Smooth muscle cell (in vitro differentiated cells): ENCODE measurements around the gene TRAFD1. TPM values are rescaled to one million over a fixed set of nuclear protein-coding genes. Genes with fewer than 3 reads are reported as not detected.

Source experiments
- DNase-seq: peaks from one replicate; lab custom pipeline; 2025; ENCODE audit not compliant: unreplicated experiment; lab: John Stamatoyannopoulos, UW
- H2AFZ ChIP-seq: fragments of 200-600 bp; sonication (generic); 2 replicates; pipeline ENCODE4 v1.6.0; 2016; ENCODE audit warnings: antibody characterized with exemption, low read depth, mild to moderate bottlenecking
- H3F3A ChIP-seq: fragments of 200-600 bp; sonication (generic); 2 replicates; pipeline ENCODE4 v1.6.0; 2017; ENCODE audit warnings: antibody characterized with exemption, low read depth
- H3K27ac ChIP-seq: fragments of 200-600 bp; sonication (generic); 2 replicates; pipeline ENCODE4 v1.5.1; 2016; ENCODE audit warnings: low read depth, mild to moderate bottlenecking
- H3K27me3 ChIP-seq: fragments of 200-600 bp; sonication (generic); 2 replicates; pipeline ENCODE4 v1.6.1; 2016; ENCODE audit warnings: low read depth, mild to moderate bottlenecking
- H3K36me3 ChIP-seq: fragments of 200-600 bp; sonication (generic); 2 replicates; pipeline ENCODE4 v1.5.1; 2016; ENCODE audit warnings: low read depth
- H3K4me1 ChIP-seq: fragments of 200-600 bp; sonication (generic); 2 replicates; pipeline ENCODE4 v1.5.1; 2016; ENCODE audit warnings: low read depth
- H3K4me2 ChIP-seq: fragments of 200-600 bp; sonication (generic); 2 replicates; pipeline ENCODE4 v1.6.0; 2016; ENCODE audit warnings: mild to moderate bottlenecking
- H3K4me3 ChIP-seq: fragments of 200-600 bp; sonication (generic); 2 replicates; pipeline ENCODE4 v1.5.1; 2016; ENCODE audit warnings: mild to moderate bottlenecking
- H3K79me2 ChIP-seq: fragments of 200-600 bp; sonication (generic); 2 replicates; pipeline ENCODE4 v1.6.0; 2016; ENCODE audit warnings: low read depth, mild to moderate bottlenecking
- H3K9ac ChIP-seq: fragments of 200-600 bp; sonication (generic); 2 replicates; pipeline ENCODE4 v1.6.0; 2016; ENCODE audit warnings: low read depth
- H3K9me3 ChIP-seq: fragments of 200-600 bp; sonication (generic); replicated peaks from 2 replicates; pipeline ENCODE4 v1.5.1; 2016; ENCODE audit warnings: low read depth
- H4K20me1 ChIP-seq: fragments of 200-600 bp; sonication (generic); 2 replicates; pipeline ENCODE4 v1.6.0; 2016; ENCODE audit warnings: low read depth
- WGBS: methylation state at CpG from one replicate; pipeline ENCODE4 v1.1.7; 2016; ENCODE audit warnings: low lambda C conversion rate; 5-methylcytosine and 5-hydroxymethylcytosine counted together
- polyA plus RNA-seq: library from polyadenylated mRNA; unstranded; fragments of >200 nt; fragmentation: Nextera tagmentation; extraction: Ambion mirVana; gene quantifications from 2 replicates; pipeline ENCODE4 v1.2.1, GENCODE V29; 2016
- total RNA-seq: library from RNA; depleted of rRNA; stranded (reverse); fragments of >200 nt; gene quantifications from 2 replicates; pipeline ENCODE4 v1.2.3, GENCODE V29; 2014
- TF ChIP-seq, protein P1 (sequence below): fragments of 200-600 bp; sonication (generic); IDR thresholded peaks from 2 replicates; pipeline ENCODE4 v1.5.1; 2017; ENCODE audit warnings: borderline replicate concordance, mild to moderate bottlenecking, antibody characterized with exemption; ENCODE audit not compliant: insufficient read depth, poor library complexity, severe bottlenecking

TRAFD1 gene
- total and polyA plus RNA-seq, 2 experiments from 2014 or later = 30.2 to 44.8 TPM

DNA sequence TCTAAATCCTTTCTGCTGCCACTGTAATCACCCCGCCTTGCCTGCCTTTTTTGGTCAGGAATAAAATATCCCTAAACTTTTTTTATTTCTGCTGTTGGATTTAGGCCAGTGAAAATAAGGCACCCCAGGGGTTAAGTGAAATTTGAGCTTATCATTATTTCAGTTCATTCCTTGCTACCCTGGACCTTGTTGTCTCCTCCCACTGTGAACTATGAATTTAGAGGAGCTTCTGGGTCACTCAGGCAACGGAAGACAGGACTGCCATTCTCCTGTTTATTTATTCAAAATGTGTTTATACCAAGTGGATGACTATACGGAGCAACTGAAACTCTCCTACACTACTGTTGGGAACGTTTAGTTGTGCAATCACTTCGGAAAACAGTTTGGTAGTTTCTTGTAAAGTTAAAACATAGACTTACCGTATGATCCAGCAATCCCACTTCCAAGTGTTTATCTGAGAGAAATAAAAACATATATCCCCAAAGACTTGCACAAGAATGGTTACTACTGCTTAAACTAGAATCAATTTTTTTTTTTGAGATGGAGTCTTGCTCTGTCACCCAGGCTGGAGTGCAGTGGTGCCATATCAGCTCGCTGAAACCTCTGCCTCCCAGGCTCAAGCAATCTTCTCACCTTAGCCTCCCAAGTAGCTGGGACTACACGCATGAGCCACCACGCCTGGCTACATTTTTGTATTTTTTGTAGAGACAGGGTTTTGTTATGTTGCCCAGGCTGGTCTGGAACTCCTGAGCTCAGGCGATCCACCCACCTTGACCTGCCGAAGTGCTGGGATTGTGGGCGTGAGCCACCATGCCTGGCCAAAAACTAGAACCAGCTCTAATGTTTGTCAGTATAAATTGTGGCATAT is 2.3 kb upstream of the TRAFD1 start:
- no peak for DNase-seq
- WGBS = 52% methylated on average over 12 of the region's 12 CpGs
- Histone ChIP-seq H4K20me1 (peaks cover 24% of the 10 kb centered on the region), H3K4me2 (peak overlapping the region; percentile 56), H3K27me3 (no peaks in the 10 kb centered on the region), H3K4me1 (peaks cover 14% of the 10 kb centered on the region), H3K4me3 (no peak overlapping the region), H3K27ac (peak overlapping the region; percentile 77), H3F3A (peaks cover 6% of the 10 kb centered on the region), H2AFZ (no peak overlapping the region), H3K36me3 (no peaks in the 10 kb centered on the region), H3K9me3 (no peaks in the 10 kb centered on the region), H3K79me2 (peaks cover 24% of the 10 kb centered on the region), H3K9ac (no peak overlapping the region)
- TF ChIP-seq, protein P1, sequence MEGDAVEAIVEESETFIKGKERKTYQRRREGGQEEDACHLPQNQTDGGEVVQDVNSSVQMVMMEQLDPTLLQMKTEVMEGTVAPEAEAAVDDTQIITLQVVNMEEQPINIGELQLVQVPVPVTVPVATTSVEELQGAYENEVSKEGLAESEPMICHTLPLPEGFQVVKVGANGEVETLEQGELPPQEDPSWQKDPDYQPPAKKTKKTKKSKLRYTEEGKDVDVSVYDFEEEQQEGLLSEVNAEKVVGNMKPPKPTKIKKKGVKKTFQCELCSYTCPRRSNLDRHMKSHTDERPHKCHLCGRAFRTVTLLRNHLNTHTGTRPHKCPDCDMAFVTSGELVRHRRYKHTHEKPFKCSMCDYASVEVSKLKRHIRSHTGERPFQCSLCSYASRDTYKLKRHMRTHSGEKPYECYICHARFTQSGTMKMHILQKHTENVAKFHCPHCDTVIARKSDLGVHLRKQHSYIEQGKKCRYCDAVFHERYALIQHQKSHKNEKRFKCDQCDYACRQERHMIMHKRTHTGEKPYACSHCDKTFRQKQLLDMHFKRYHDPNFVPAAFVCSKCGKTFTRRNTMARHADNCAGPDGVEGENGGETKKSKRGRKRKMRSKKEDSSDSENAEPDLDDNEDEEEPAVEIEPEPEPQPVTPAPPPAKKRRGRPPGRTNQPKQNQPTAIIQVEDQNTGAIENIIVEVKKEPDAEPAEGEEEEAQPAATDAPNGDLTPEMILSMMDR = no peak

- H3K27ac ChIP-seq = no peak overlapping the region
- H3K36me3 ChIP-seq = no peaks in the 10 kb centered on the region
- no peak overlapping the region for H3K9ac ChIP-seq
- H3K4me2 ChIP-seq = peak overlapping the region; percentile 79
- H2AFZ ChIP-seq = no peak overlapping the region
- H3K4me3 ChIP-seq = peak overlapping the region; percentile 23
- peaks cover 6% of the 10 kb centered on the region for H3F3A ChIP-seq
- no peak for DNase-seq
- TF ChIP-seq, protein P1 = no peak
- no peaks in the 10 kb centered on the region for H3K9me3 ChIP-seq
- H3K4me1 ChIP-seq = peaks cover 20% of the 10 kb centered on the region
- peaks cover 37% of the 10 kb centered on the region for H4K20me1 ChIP-seq
- H3K79me2 ChIP-seq = peaks cover 39% of the 10 kb centered on the region
- no peaks in the 10 kb centered on the region for H3K27me3 ChIP-seq
- WGBS = 21% methylated on average over 1 of the region's 1 CpG
Observed at GRCh38 chr12:112124918-112125249, 476 bp upstream of the TRAFD1 start.

DNA sequence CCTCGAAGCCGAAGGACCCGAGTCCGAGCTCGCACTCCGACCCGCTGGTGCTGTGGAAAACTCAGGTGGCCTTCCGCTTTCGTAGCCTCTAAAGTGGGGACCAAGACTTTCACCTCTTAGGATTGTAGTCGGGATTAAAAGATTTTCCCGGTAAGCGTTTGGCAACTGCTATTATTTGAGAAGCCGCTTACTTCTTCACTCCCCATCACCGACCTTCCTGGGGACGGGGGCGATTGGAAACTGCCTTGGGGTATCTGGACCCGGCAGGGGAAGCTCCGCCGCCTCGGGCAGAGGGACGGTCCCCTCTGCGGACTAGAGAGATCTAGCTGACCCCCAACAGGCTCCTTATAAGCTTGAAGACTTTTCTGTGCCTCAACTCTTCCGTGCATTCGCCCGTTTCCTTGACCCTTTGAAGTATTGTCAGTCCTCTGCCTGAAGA is 659 bp downstream of the TRAFD1 start:
- 4% methylated on average over 25 of the region's 25 CpGs for WGBS
- H3K79me2 ChIP-seq = peaks cover 39% of the 10 kb centered on the region

More for the DNA sequence above, 659 bp downstream of the TRAFD1 start:
- peaks cover 20% of the 10 kb centered on the region for H3K4me1 ChIP-seq
- peak overlapping the region; percentile 94 for H3K4me2 ChIP-seq
- no peaks in the 10 kb centered on the region for H3K9me3 ChIP-seq
- peak overlapping the region; percentile 89 for H3K9ac ChIP-seq
- DNase-seq = no peak
- H3K27me3 ChIP-seq = no peaks in the 10 kb centered on the region
- peak overlapping the region; percentile 73 for H3K4me3 ChIP-seq
- peak overlapping the region; percentile 88 for H3K27ac ChIP-seq
- H3F3A ChIP-seq = peaks cover 6% of the 10 kb centered on the region
- no peak overlapping the region for H2AFZ ChIP-seq
- TF ChIP-seq, protein P1 = no peak
- no peaks in the 10 kb centered on the region for H3K36me3 ChIP-seq
- peaks cover 42% of the 10 kb centered on the region for H4K20me1 ChIP-seq
